Neural cell (in vitro differentiated cells): ENCODE results near the gene NSF.

Experiments
- CTCF ChIP-seq: fragments of 450-650 bp; IDR thresholded peaks from 2 replicates; pipeline ENCODE4 v1.5.1; 2014; ENCODE audit warnings: antibody characterized with exemption, mild to moderate bottlenecking, moderate library complexity; ENCODE audit not compliant: poor library complexity, severe bottlenecking
- POLR2AphosphoS5 ChIP-seq: IDR thresholded peaks from 2 replicates; pipeline ENCODE4 v1.6.1; 2012
- RAD21 ChIP-seq: fragments of 450-650 bp; conservative IDR thresholded peaks from 2 replicates; pipeline ENCODE4 v1.6.1; 2014; ENCODE audit warnings: antibody characterized with exemption, mild to moderate bottlenecking, moderate library complexity
- REST ChIP-seq: IDR thresholded peaks from 2 replicates; pipeline ENCODE4 v1.6.1; 2012; ENCODE audit warnings: borderline replicate concordance
- SMC3 ChIP-seq: fragments of 450-650 bp; conservative IDR thresholded peaks from 2 replicates; pipeline ENCODE4 v1.6.1; 2014; ENCODE audit warnings: antibody characterized with exemption, mild to moderate bottlenecking, moderate library complexity; ENCODE audit not compliant: poor library complexity
- TAF1 ChIP-seq: IDR thresholded peaks from 2 replicates; pipeline ENCODE4 v1.6.1; 2012; ENCODE audit warnings: low read depth

- TF ChIP-seq CTCF (no peak), POLR2AphosphoS5 (no peak), TAF1 (no peak), RAD21 (no peak), SMC3 (no peak), REST (no peak)
Measured at GRCh38 chr17:46764709-46765401, 174.4 kb downstream of the NSF start.
